A549 (cell line): ENCODE data around the gene AKR1C8. TPM values are rescaled to one million over a fixed set of nuclear protein-coding genes. Genes with fewer than 3 reads are reported as not detected.

ENCODE experiments used
- ATAC-seq, 2 experiments: fragments of 200-7000 bp in 1 of 2; fragments of >200 bp in 1 of 2; cut with Nextera tagmentation in 1 of 2; cut with Tn5 transposase in 1 of 2; 3 replicates each; pipeline versions ENCODE4 v1.8.0 to v1.9.1; 2018 to 2020; ENCODE audit warnings: mild to moderate bottlenecking in 1 of 2, moderate library complexity in 1 of 2
- CTCF ChIA-PET: fragments of 300-600 bp; sonication (Branson Sonifier 250); formaldehyde crosslinking; extraction: SDS; loops from one replicate; lab custom pipeline; 2021; ENCODE audit warnings: antibody characterized with exemption, inconsistent platforms; lab: Yijun Ruan, JAX
- POLR2A ChIA-PET: fragments of 350-600 bp; formaldehyde crosslinking; extraction: SDS; loops from one replicate; lab custom pipeline; 2021; ENCODE audit warnings: antibody characterized with exemption, inconsistent platforms; lab: Yijun Ruan, JAX
- DNase-seq, 2 experiments: peaks; one replicate each; pipeline versions ENCODE4 v3.0.0 to v3.0.0-alpha.2; 2011 to 2016; ENCODE audit warnings: low read depth in 1 of 2, low spot score in 1 of 2
- FAIRE-seq: peaks from 2 replicates; lab custom pipeline; 2011; peaks lifted over from hg19 to GRCh38; lab: Jason Lieb, UNC
- H3K27ac ChIP-seq, 2 experiments: fragments of >200 bp; sonication (Bioruptor Twin); formaldehyde crosslinking; 3 replicates each; pipeline ENCODE4 v1.5.1; 2016 to 2017
- H3K4me1 ChIP-seq: fragments of >200 bp; sonication (Bioruptor Twin); formaldehyde crosslinking; 3 replicates; pipeline ENCODE4 v1.6.1; 2016
- H3K4me2 ChIP-seq: fragments of >200 bp; sonication (Bioruptor Twin); formaldehyde crosslinking; 3 replicates; pipeline ENCODE4 v1.6.1; 2016
- H3K4me3 ChIP-seq: fragments of >200 bp; sonication (Bioruptor Twin); formaldehyde crosslinking; 3 replicates; pipeline ENCODE4 v1.5.1; 2016
- H3K9me3 ChIP-seq: fragments of >200 bp; sonication (Bioruptor Twin); formaldehyde crosslinking; 3 replicates; pipeline ENCODE4 v1.6.1; 2016
- CBX8 ChIP-seq: fragments of 200-600 bp; sonication (generic); IDR thresholded peaks from 2 replicates; pipeline ENCODE4 v1.6.1; 2016
- CEBPB ChIP-seq, 2 experiments: fragments of >200 bp in 1 of 2; sonication (Bioruptor Twin) in 1 of 2; formaldehyde crosslinking in 1 of 2; IDR thresholded peaks; 2 replicates each; pipeline ENCODE4 v1.6.1; 2012 to 2016
- EHF ChIP-seq: fragments of 250-450 bp; sonication (Bioruptor Pico); IDR thresholded peaks from 2 replicates; pipeline ENCODE4 v1.5.0; 2020; ENCODE audit warnings: mild to moderate bottlenecking
- EHMT2 ChIP-seq: fragments of 200-600 bp; sonication (generic); IDR thresholded peaks from 2 replicates; pipeline ENCODE4 v1.6.1; 2016; ENCODE audit warnings: antibody characterized with exemption, low read depth, mild to moderate bottlenecking, moderate library complexity
- ESRRA ChIP-seq: fragments of 150-350 bp; IDR thresholded peaks from 2 replicates; pipeline ENCODE4 v1.6.1; 2014; ENCODE audit warnings: mild to moderate bottlenecking, low read length, borderline replicate concordance
- FOSL2 ChIP-seq, 2 experiments: fragments of 450-650 bp in 1 of 2; fragments of >200 bp in 1 of 2; sonication (Bioruptor Twin) in 1 of 2; formaldehyde crosslinking; IDR thresholded peaks; 2 replicates each; pipeline versions ENCODE4 v1.5.0 to v1.6.1; 2016 to 2020; ENCODE audit warnings: mild to moderate bottlenecking in 1 of 2, moderate library complexity in 1 of 2
- GATA3 ChIP-seq: IDR thresholded peaks from 2 replicates; pipeline ENCODE4 v1.6.1; 2012; ENCODE audit warnings: borderline replicate concordance
- HES2 ChIP-seq: fragments of >200 bp; sonication (Bioruptor Twin); formaldehyde crosslinking; IDR thresholded peaks from 2 replicates; pipeline ENCODE4 v1.6.1; 2016
- HEYL ChIP-seq: fragments of 250-450 bp; sonication (Bioruptor Pico); IDR thresholded peaks from 2 replicates; pipeline ENCODE4 v1.8.0; 2021; ENCODE audit warnings: mild to moderate bottlenecking, moderate library complexity
- JUNB ChIP-seq: fragments of >200 bp; sonication (Bioruptor Twin); formaldehyde crosslinking; IDR thresholded peaks from 2 replicates; pipeline ENCODE4 v1.6.1; 2016
- MAFK ChIP-seq: fragments of 450-650 bp; IDR thresholded peaks from 2 replicates; pipeline ENCODE4 v1.6.1; 2014; ENCODE audit not compliant: partially characterized antibody
- MAX ChIP-seq: IDR thresholded peaks from 2 replicates; pipeline ENCODE4 v1.6.1; 2012
- NPAS2 ChIP-seq: fragments of 250-450 bp; sonication (Bioruptor Pico); IDR thresholded peaks from 2 replicates; pipeline ENCODE4 v1.8.0; 2022; ENCODE audit warnings: mild to moderate bottlenecking, moderate library complexity, borderline replicate concordance
- PHF8 ChIP-seq: fragments of 200-600 bp; sonication (generic); IDR thresholded peaks from 2 replicates; pipeline ENCODE4 v1.6.1; 2016; ENCODE audit warnings: low read depth, mild to moderate bottlenecking, antibody characterized with exemption, moderate library complexity, borderline replicate concordance
- RARB ChIP-seq: fragments of 250-450 bp; sonication (Bioruptor Pico); IDR thresholded peaks from 2 replicates; pipeline ENCODE4 v1.8.0; 2021; ENCODE audit warnings: mild to moderate bottlenecking, moderate library complexity
- REST ChIP-seq: fragments of 200-600 bp; sonication (generic); IDR thresholded peaks from 2 replicates; pipeline ENCODE4 v1.6.1; 2016; ENCODE audit warnings: antibody characterized with exemption, mild to moderate bottlenecking, moderate library complexity
- RFX5 ChIP-seq: fragments of 450-650 bp; IDR thresholded peaks from 2 replicates; pipeline ENCODE4 v1.7.1; 2014; ENCODE audit warnings: antibody characterized with exemption, mild to moderate bottlenecking, moderate library complexity
- SMC3 ChIP-seq: fragments of >200 bp; sonication (Bioruptor Twin); formaldehyde crosslinking; IDR thresholded peaks from 3 replicates; pipeline ENCODE4 v1.6.1; 2018; ENCODE audit warnings: inconsistent platforms
- TFCP2L1 ChIP-seq: fragments of 250-450 bp; sonication (Bioruptor Pico); IDR thresholded peaks from 2 replicates; pipeline ENCODE4 v1.5.0; 2021; ENCODE audit warnings: mild to moderate bottlenecking
- TP53 ChIP-seq: fragments of 250-450 bp; sonication (Bioruptor Pico); IDR thresholded peaks from 2 replicates; pipeline ENCODE4 v1.5.0; 2021; ENCODE audit warnings: mild to moderate bottlenecking, moderate library complexity
- USF2 ChIP-seq: fragments of 450-650 bp; IDR thresholded peaks from 2 replicates; pipeline ENCODE4 v1.6.1; 2014; ENCODE audit warnings: antibody characterized with exemption
- ZNF302 ChIP-seq: fragments of 250-450 bp; sonication (Bioruptor Pico); IDR thresholded peaks from 2 replicates; pipeline ENCODE4 v1.9.0; 2021; ENCODE audit warnings: inconsistent platforms, mild to moderate bottlenecking, moderate library complexity
- ZSCAN20 ChIP-seq: fragments of 250-450 bp; sonication (Bioruptor Pico); IDR thresholded peaks from 2 replicates; pipeline ENCODE4 v1.8.0; 2022; ENCODE audit warnings: mild to moderate bottlenecking, moderate library complexity
- WGBS: methylation state at CpG from one replicate; pipeline ENCODE4 v1.1.6; 2017; ENCODE audit errors: missing lambda C conversion rate; 5-methylcytosine and 5-hydroxymethylcytosine counted together
- polyA minus RNA-seq: library from RNA; depleted of rRNA, polyadenylated mRNA; stranded (reverse); fragments of >200 nt; gene quantifications from 2 replicates; pipeline ENCODE4 v1.2.3, GENCODE V29; 2011; rRNA and poly(A)+ RNA removed
- polyA plus RNA-seq, 4 experiments: library from polyadenylated mRNA; depleted of rRNA in 3 of 4; stranded (reverse); fragments of >200 nt; fragmentation: RNase III in 1 of 4; extraction: RNeasy Plus Mini Kit Qiagen cat#74134 plus additional on column Dnase treatment in 1 of 4; gene quantifications; 2 replicates in 3 of 4; 3 replicates in 1 of 4; pipeline ENCODE4 v1.2.3, GENCODE V29; 2011 to 2017

Gene AKR1C8
- 0.52 and 0.62 TPM in 2 replicates for polyA plus RNA-seq (2011; rRNA removed)
- 0.05 and 0.12 TPM in 2 replicates for polyA plus RNA-seq (2012; cell fraction: cytosol; rRNA removed)
- polyA plus RNA-seq (2012; cell fraction: nucleus; rRNA removed) = 0.36 and 0.47 TPM in 2 replicates
- 0.10 to 0.16 TPM (median 0.13 TPM) in 3 replicates for polyA plus RNA-seq (2017; fragmentation: RNase III; extraction: RNeasy Plus Mini Kit Qiagen cat#74134 plus additional on column Dnase treatment)
- polyA minus RNA-seq = 0.78 and 0.95 TPM in 2 replicates

GRCh38 chr10:5184987-5185775, at the start of gene AKR1C8:
AKR1C8 (minus strand) TSS chr10:5185150; CDS start chr10:5185104, 46 bp downstream.
- ATAC-seq = no peak

GRCh38 chr10:5234106-5234860, 49.3 kb upstream of the AKR1C8 start:
- Histone ChIP-seq H3K27ac (peak overlapping the region; percentile 61 to 81), H3K9me3 (peaks cover 23% of the 10 kb centered on the region; the same call in 2 of the 3 replicates), H3K4me2 (peak overlapping the region; percentile 51), H3K4me3 (no peak overlapping the region), H3K4me1 (peaks cover 16% of the 10 kb centered on the region)
- DNase-seq (peak; percentile 18 to 71), ATAC-seq (peak; percentile 81 to 87), FAIRE-seq (no peak)
- ChIA-PET CTCF (interaction anchor here (0.7 to 1.3 kb wide), 4 partner anchors 12 to 137 kb away, joined by 3 to 4 read pairs (median 3); no protein-coding TSS in a partner anchor), POLR2A (no interaction called here)
- WGBS = 72% methylated on average over 6 of the region's 6 CpGs
- TF ChIP-seq ZNF302 (CRISPR knock-in tag) = no peak
- TF ChIP-seq GATA3 = no peak
- TF ChIP-seq RFX5 = no peak
- no peak for TF ChIP-seq FOSL2 (IDR thresholded peaks at IDR 0.05)
- 0 out of 2 replicates have a peak, but pooled peaks have one; percentile 18 for TF ChIP-seq FOSL2 (CRISPR knock-in tag; IDR thresholded peaks at IDR 0.05)
- TF ChIP-seq MAX = peak; percentile 27; the same call in 1 of the 2 replicates
- TF ChIP-seq USF2 = no peak
- no peak for TF ChIP-seq ESRRA
- TF ChIP-seq TP53 = no peak
- TF ChIP-seq CEBPB (IDR thresholded peaks at IDR 0.05) = peak; percentile 85 to 91
- TF ChIP-seq HEYL = no peak
- TF ChIP-seq HES2 = no peak
- TF ChIP-seq MAFK = peak; percentile 30
- TF ChIP-seq NPAS2 (CRISPR knock-in tag) = no peak
- TF ChIP-seq CBX8 = no peak
- no peak for TF ChIP-seq RARB (CRISPR knock-in tag)

More at GRCh38 chr10:5184987-5185775, at the start of gene AKR1C8:
- Histone ChIP-seq H3K4me1 (peaks cover 7% of the 10 kb centered on the region; the same call in 2 of the 3 replicates), H3K27ac (peak within 1 kb of the TSS in 1 of 2 experiments; percentile 21; a peak in 3 of 6 replicates), H3K4me3 (no peak within 1 kb of the TSS), H3K9me3 (no peaks in the 10 kb centered on the region), H3K4me2 (no peak within 1 kb of the TSS)
- ChIA-PET CTCF (no interaction called here), POLR2A (no interaction called here)
- WGBS = 85% methylated on average over 5 of the region's 5 CpGs
- DNase-seq (no peak), FAIRE-seq (no peak)
- TF ChIP-seq CEBPB (IDR thresholded peaks at IDR 0.05) (no peak), EHMT2 (no peak)

GRCh38 chr10:5233324-5233723, 48.4 kb upstream of the AKR1C8 start:
- no peak for DNase-seq
- WGBS = 88% methylated on average over 2 of the region's 2 CpGs
- no peak for ATAC-seq
- Histone ChIP-seq H3K4me3 (no peak overlapping the region), H3K4me1 (peaks cover 16% of the 10 kb centered on the region), H3K4me2 (no peak overlapping the region; the same call in 2 of the 3 replicates), H3K27ac (peak overlapping the region; percentile 61 to 81; a peak in 2 of 6 replicates), H3K9me3 (peaks cover 23% of the 10 kb centered on the region; the same call in 2 of the 3 replicates)
- ChIA-PET POLR2A (no interaction called here), CTCF (interaction anchor here (0.7 to 1.0 kb wide), 2 partner anchors 23 to 641 kb away, joined by 3 read pairs; no protein-coding TSS in a partner anchor)
- FAIRE-seq = no peak
- TF ChIP-seq USF2 (no peak), JUNB (no peak), SMC3 (no peak), EHF (CRISPR knock-in tag) (no peak), ZNF302 (CRISPR knock-in tag) (no peak), ZSCAN20 (CRISPR knock-in tag) (no peak), MAFK (no peak), NPAS2 (CRISPR knock-in tag) (no peak), HES2 (no peak), REST (no peak), TFCP2L1 (CRISPR knock-in tag) (no peak), PHF8 (no peak)
